HepG2 (cell line): ENCODE measurements around the gene CD300LG. TPM values are rescaled to one million over a fixed set of nuclear protein-coding genes. Genes with fewer than 3 reads are reported as not detected.

Source experiments
- KLF12 ChIP-seq: sonication (generic); formaldehyde crosslinking; IDR thresholded peaks from 2 replicates; pipeline ENCODE4 v1.4.0; 2020; ENCODE audit warnings: missing genetic modification reagents, borderline replicate concordance
- NFYC ChIP-seq: IDR thresholded peaks from 2 replicates; pipeline ENCODE4 v1.6.1; 2016; ENCODE audit warnings: missing genetic modification reagents, missing compliant biosample characterization
- NONO ChIP-seq, 2 experiments: fragments of 450-650 bp in 1 of 2; sonication (generic) in 1 of 2; formaldehyde crosslinking in 1 of 2; IDR thresholded peaks in 1 of 2; conservative IDR thresholded peaks in 1 of 2; 2 replicates each; pipeline versions ENCODE4 v1.6.1 to v1.8.0; 2017 to 2022; ENCODE audit warnings: mild to moderate bottlenecking in 1 of 2, missing genetic modification reagents in 1 of 2, moderate library complexity in 1 of 2
- STAG1 ChIP-seq: sonication (generic); formaldehyde crosslinking; IDR thresholded peaks from 2 replicates; pipeline ENCODE4 v1.4.0; 2020; ENCODE audit warnings: missing genetic modification reagents
- ZNF646 ChIP-seq: sonication (generic); formaldehyde crosslinking; IDR thresholded peaks from 2 replicates; pipeline ENCODE4 v1.9.0; 2021; ENCODE audit warnings: mild to moderate bottlenecking, missing genetic modification reagents
- polyA plus RNA-seq, 8 experiments: library from polyadenylated mRNA; depleted of rRNA in 3 of 8; stranded (reverse) in 7 of 8; unstranded in 1 of 8; fragments of >200 nt; fragmentation: Illumina TruSeq in 4 of 8; extraction: Trizol in 4 of 8; gene quantifications; 2 replicates each; pipeline versions ENCODE4 v1.2.1 to v1.2.3, GENCODE V29; 2011 to 2016; ENCODE audit warnings: low read depth in 4 of 8, missing spikeins in 1 of 8, mixed read lengths in 1 of 8; ENCODE audit not compliant: insufficient read depth in 1 of 8
- total RNA-seq, 5 experiments: library from RNA; depleted of rRNA; stranded (reverse); fragments of >200 nt; fragmentation: Illumina TruSeq; extraction: Trizol; gene quantifications; 2 replicates each; pipeline ENCODE4 v1.2.3, GENCODE V29; 2016; ENCODE audit warnings: low read depth in 1 of 5
- TF ChIP-seq, protein P1 (sequence below): sonication (generic); formaldehyde crosslinking; IDR thresholded peaks from 2 replicates; pipeline ENCODE4 v1.4.0; 2020; ENCODE audit warnings: low read depth, missing genetic modification reagents
- TF ChIP-seq, protein P2 (sequence below): sonication (generic); formaldehyde crosslinking; IDR thresholded peaks from 2 replicates; pipeline ENCODE4 v1.4.0; 2020; ENCODE audit warnings: missing genetic modification reagents
- TF ChIP-seq, protein P3 (sequence below): sonication (generic); formaldehyde crosslinking; conservative IDR thresholded peaks from 2 replicates; pipeline ENCODE4 v1.4.0; 2020; ENCODE audit warnings: mild to moderate bottlenecking, missing genetic modification reagents, moderate library complexity
- TF ChIP-seq, protein P4 (sequence below): sonication (generic); formaldehyde crosslinking; IDR thresholded peaks from 2 replicates; pipeline ENCODE4 v1.8.0; 2022; ENCODE audit warnings: mild to moderate bottlenecking, missing genetic modification reagents

Gene CD300LG
- total and polyA plus RNA-seq, 2 of the 13 experiments (the other 11 are each of a cell fraction or from before 2014, with no cell fraction given), result not detected

GRCh38 chr17:43801844-43802243 is 45.1 kb upstream of the CD300LG start (continued):
- TF ChIP-seq, protein P1, sequence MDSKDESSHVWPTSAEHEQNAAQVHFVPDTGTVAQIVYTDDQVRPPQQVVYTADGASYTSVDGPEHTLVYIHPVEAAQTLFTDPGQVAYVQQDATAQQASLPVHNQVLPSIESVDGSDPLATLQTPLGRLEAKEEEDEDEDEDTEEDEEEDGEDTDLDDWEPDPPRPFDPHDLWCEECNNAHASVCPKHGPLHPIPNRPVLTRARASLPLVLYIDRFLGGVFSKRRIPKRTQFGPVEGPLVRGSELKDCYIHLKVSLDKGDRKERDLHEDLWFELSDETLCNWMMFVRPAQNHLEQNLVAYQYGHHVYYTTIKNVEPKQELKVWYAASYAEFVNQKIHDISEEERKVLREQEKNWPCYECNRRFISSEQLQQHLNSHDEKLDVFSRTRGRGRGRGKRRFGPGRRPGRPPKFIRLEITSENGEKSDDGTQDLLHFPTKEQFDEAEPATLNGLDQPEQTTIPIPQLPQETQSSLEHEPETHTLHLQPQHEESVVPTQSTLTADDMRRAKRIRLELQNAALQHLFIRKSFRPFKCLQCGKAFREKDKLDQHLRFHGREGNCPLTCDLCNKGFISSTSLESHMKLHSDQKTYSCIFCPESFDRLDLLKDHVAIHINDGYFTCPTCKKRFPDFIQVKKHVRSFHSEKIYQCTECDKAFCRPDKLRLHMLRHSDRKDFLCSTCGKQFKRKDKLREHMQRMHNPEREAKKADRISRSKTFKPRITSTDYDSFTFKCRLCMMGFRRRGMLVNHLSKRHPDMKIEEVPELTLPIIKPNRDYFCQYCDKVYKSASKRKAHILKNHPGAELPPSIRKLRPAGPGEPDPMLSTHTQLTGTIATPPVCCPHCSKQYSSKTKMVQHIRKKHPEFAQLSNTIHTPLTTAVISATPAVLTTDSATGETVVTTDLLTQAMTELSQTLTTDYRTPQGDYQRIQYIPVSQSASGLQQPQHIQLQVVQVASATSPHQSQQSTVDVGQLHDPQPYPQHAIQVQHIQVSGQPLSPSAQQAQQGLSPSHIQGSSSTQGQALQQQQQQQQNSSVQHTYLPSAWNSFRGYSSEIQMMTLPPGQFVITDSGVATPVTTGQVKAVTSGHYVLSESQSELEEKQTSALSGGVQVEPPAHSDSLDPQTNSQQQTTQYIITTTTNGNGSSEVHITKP (CRISPR knock-in tag), result 0 out of 2 replicates have a peak, but pooled peaks have one; percentile 42
- TF ChIP-seq ZNF646, result no peak
- TF ChIP-seq STAG1 (CRISPR knock-in tag), result no peak
- TF ChIP-seq, protein P2, sequence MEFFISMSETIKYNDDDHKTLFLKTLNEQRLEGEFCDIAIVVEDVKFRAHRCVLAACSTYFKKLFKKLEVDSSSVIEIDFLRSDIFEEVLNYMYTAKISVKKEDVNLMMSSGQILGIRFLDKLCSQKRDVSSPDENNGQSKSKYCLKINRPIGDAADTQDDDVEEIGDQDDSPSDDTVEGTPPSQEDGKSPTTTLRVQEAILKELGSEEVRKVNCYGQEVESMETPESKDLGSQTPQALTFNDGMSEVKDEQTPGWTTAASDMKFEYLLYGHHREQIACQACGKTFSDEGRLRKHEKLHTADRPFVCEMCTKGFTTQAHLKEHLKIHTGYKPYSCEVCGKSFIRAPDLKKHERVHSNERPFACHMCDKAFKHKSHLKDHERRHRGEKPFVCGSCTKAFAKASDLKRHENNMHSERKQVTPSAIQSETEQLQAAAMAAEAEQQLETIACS (CRISPR knock-in tag), result no peak
- no peak for TF ChIP-seq KLF12 (CRISPR knock-in tag)
- TF ChIP-seq, protein P3, sequence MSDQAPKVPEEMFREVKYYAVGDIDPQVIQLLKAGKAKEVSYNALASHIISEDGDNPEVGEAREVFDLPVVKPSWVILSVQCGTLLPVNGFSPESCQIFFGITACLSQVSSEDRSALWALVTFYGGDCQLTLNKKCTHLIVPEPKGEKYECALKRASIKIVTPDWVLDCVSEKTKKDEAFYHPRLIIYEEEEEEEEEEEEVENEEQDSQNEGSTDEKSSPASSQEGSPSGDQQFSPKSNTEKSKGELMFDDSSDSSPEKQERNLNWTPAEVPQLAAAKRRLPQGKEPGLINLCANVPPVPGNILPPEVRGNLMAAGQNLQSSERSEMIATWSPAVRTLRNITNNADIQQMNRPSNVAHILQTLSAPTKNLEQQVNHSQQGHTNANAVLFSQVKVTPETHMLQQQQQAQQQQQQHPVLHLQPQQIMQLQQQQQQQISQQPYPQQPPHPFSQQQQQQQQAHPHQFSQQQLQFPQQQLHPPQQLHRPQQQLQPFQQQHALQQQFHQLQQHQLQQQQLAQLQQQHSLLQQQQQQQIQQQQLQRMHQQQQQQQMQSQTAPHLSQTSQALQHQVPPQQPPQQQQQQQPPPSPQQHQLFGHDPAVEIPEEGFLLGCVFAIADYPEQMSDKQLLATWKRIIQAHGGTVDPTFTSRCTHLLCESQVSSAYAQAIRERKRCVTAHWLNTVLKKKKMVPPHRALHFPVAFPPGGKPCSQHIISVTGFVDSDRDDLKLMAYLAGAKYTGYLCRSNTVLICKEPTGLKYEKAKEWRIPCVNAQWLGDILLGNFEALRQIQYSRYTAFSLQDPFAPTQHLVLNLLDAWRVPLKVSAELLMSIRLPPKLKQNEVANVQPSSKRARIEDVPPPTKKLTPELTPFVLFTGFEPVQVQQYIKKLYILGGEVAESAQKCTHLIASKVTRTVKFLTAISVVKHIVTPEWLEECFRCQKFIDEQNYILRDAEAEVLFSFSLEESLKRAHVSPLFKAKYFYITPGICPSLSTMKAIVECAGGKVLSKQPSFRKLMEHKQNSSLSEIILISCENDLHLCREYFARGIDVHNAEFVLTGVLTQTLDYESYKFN (CRISPR knock-in tag), result peak; percentile 93
- TF ChIP-seq, protein P4, sequence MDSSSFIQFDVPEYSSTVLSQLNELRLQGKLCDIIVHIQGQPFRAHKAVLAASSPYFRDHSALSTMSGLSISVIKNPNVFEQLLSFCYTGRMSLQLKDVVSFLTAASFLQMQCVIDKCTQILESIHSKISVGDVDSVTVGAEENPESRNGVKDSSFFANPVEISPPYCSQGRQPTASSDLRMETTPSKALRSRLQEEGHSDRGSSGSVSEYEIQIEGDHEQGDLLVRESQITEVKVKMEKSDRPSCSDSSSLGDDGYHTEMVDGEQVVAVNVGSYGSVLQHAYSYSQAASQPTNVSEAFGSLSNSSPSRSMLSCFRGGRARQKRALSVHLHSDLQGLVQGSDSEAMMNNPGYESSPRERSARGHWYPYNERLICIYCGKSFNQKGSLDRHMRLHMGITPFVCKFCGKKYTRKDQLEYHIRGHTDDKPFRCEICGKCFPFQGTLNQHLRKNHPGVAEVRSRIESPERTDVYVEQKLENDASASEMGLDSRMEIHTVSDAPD (CRISPR knock-in tag), result peak; percentile 59; the same call in 1 of the 2 replicates
- TF ChIP-seq NONO (IDR thresholded peaks at IDR 0.05), result no peak
- peak; percentile 64 for TF ChIP-seq NONO (CRISPR knock-in tag; conservative IDR thresholded peaks at IDR 0.05)
- no peak; the same call in 1 of the 2 replicates for TF ChIP-seq NFYC (CRISPR knock-in tag)
